Inflammatory macrophage treated with lipopolysaccharide for 1 hour (primary cell): ENCODE data around the gene PANK2.
"Not testable (repeated sequence)": the region's sequence is repeated elsewhere in the genome, so short reads cannot be mapped to it uniquely, and the experiment has no call there.

Experiments
- DNase-seq, 2 donors: peaks; one replicate each; pipeline ENCODE4 v3.0.0-alpha.2; 2020 to 2022

Gene PANK2

GRCh38 chr20:3871550-3872265 is 17.5 kb upstream of the PANK2 start:
- no peak for DNase-seq

GRCh38 chr20:3873507-3873906 is 15.7 kb upstream of the PANK2 start:
- no peak for DNase-seq

- DNase-seq: no peak
These were observed 14.9 kb upstream of the PANK2 start for GRCh38 chr20:3874194-3874844.

DNA sequence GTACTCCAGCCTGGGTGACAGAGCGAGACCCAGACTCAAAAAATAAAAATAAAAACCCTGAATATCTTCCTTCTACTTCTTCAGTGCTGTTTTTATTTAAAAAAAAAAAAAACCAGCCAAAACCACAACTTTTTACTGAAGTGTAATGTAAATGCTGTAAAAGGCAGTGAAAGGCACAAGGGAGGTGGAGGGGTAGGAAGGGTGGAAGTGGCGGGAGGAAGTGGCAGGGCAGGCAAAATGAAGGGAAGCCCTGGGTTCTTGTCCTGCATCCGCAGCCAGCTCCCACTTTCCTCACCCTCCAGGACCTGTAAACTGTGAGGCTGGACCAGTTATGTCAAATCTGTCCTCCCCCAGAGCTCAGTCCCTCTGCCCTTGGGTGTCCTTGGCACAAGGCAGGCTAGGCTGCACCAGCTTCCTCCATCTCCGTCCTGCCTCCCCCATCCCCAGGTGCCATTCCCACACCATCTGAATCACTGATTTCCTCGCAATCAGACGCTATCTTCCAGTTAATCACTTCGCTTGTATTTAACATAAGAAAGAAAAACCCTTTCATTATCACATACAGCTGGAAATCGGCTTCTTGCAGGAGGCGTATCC is 13.7 kb upstream of the PANK2 start:
- no peak for DNase-seq

GRCh38 chr20:3876000-3876399 is 13.2 kb upstream of the PANK2 start:
- no peak for DNase-seq

DNA sequence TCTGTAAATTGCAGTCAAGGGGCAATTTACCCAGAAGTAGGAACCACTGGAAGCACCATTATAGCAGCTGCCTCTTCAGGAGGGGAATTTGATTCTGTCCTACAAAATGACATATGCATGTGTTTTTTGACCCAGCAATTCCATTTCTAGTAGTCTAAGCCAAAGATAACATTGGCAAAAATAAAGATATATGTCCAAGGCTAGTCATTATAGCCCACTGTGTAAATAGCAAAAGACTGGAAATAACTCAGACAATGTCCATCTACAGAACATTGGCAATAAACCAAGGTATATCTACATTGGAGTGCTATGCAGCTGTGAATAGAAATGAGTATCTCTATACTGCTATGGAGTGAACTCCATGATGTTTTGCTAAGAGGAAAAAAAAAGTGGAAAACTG is 12.5 kb upstream of the PANK2 start:
- no peak for DNase-seq

GRCh38 chr20:3878921-3879274 is 10.3 kb upstream of the PANK2 start:
- DNase-seq: not testable (repeated sequence)

DNA sequence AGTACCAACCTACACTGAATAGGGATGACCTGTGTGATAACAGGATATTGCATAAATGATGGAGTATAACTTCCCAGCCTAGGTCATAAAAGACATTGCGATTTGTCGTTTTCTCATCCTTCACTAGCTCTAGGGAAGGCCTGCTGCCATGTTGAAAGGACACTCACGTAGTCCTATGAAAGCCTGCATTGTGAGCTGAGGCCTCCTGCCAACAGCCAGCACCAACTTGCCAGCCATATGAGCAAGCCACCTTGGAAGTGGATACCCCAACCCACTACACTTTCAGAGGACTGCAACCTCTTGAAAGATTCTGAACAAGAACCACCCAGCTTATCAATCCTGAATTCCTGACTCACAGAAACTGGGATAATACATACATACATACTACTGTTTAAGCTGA is 3.5 kb upstream of the PANK2 start:
- no peak for DNase-seq

GRCh38 chr20:3887876-3888620 is 1.1 kb upstream of the PANK2 start:
- DNase-seq: peak; percentile 34 to 56

- DNase-seq: peak; percentile 12 to 38
These were observed 556 bp downstream of the PANK2 start for GRCh38 chr20:3889489-3890397.

DNA sequence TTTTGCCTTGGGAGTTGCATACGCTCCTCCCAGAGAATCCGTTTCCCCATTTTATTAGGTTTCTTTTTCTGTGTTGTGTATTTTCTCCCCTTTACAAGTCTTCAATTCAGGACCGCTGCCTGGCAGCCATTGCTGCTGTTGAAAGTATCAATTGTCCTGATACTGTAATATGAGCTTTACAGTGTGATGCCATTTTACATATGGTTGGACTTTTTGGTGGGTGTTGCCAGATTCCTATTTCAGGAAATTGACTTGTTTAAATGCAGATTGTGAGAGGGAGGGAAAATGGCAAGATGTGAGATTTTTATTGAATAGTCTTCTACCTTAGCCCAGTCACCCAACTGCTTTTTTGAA is 1.2 kb downstream of the PANK2 start:
- peak; percentile 29 to 54 for DNase-seq

DNA sequence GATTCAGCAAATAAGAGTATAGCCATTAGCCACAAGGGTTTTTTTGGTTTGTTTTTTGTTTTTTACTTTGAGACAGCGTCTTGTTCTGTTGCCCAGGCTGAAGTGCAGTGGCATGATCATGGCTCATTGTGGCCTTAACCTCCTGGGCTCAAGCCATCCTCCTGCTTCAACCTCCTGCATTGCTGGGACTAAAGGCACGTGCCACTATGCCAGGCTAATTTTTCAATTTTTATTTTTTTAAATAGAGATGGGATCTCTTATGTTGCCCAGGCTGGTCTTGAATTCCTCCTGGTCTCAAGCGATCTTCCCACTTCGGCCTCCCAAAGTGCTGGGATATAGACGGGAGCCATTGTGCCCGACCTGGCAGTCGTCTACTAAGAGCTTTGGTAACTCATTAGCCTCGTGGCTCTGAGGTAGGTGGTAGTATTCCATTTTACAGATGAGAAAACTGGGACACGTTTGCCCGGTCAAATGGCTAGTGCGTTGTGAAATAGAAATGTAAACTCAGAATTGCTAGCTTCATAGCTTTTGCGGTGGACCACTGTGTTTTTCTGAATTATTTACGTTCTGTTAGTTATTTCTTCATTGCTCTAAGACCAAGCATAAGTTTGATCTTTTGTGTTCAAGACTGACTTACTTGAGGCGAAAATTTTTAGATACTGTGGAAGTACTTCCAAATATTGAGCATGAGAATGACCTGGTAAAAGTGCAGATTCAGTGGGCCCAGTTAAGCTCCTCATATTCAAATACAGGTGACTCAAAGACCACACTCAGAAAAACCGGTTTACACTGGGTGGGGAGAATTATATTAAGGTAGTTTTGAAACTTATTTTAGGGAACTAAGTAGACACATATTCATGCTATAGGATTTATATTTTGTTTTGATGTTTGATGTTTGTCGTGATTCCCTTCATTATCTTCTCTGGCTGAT is 2.1 kb downstream of the PANK2 start:
- no peak for DNase-seq

- DNase-seq: no peak
These were observed 5.6 kb downstream of the PANK2 start for GRCh38 chr20:3894796-3895195.

GRCh38 chr20:3896302-3896701 is 7.1 kb downstream of the PANK2 start:
- DNase-seq: no peak

GRCh38 chr20:3896853-3897583 is 7.8 kb downstream of the PANK2 start:
- no peak for DNase-seq

DNA sequence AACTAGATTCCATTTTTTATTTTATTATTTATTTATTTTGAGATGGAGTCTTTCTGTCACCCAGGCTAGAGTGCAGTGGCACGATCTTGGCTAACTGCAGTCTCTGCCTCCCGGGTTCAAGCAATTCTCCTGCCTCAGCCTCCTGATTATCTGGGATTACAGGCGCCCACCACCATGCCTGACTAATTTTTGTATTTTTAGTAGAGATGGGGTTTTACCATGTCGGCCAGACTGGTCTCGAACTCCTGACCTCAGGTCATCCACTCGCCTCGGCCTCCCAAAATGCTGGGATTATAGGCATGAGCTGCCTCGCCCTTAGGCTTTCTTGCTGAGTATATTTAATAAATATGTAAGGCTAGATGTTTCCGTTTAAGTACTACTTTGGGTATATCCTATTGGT is 9.0 kb downstream of the PANK2 start:
- not testable (repeated sequence) for DNase-seq

DNA sequence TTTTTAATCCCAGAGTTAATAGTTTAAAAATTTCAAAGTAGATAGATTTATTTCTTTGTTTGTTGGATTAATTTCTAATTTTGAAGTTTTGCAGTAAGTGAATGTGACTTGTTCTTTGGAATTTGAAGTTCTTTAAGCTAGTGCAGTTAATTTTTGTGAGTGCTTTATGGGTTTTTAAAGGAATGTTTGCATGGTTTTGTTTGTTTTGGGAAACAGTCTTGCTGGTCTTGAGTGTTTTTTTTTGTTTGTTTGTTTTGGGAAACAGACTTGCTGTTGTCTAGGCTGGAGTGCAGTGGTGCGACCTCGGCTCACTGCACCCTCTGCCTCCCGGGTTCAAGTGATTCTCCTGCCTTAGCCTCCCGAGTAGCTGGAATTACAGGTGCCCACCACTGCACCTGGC is 9.5 kb downstream of the PANK2 start:
- DNase-seq: no peak

GRCh38 chr20:3900187-3900604 is 11.0 kb downstream of the PANK2 start:
- no peak for DNase-seq

DNA sequence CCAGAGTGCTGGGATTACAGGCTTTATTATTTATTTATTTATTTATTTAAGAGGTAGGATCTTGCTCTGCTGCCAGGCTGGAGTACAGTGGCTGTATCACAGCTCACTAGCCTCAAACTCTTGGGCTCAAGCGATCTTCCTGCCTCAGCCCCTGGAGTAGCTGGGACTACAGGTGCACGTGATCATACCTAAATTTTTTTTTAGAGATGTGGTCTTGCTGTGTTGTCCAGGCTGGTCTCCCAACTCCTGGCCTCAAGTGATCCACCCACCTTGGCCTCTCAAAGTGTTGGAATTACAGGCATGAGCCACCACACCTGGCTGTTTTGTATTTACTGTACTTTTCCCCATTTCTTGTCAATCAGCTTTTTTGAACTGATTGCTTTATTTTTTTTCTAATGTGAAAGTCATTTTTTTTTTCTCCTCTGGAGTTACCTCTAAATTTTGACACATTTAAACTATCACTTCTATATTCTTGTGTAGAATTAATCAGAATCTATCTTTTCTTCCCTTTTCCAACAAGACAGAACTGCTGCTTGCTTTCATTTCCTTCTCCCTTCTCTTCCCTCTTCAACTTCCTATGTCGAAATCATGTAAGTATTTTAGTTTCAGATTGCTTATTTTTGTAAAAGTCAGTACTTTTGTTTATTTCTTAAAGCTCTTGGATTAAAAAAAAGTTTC is 12.0 kb downstream of the PANK2 start:
- peak; percentile 77 to 84 for DNase-seq
